ENCODE results near the gene NEU3. TPM values are rescaled to one million over a fixed set of nuclear protein-coding genes. Genes with fewer than 3 reads are reported as not detected.
"Not testable (repeated sequence)": the region's sequence is repeated elsewhere in the genome, so short reads cannot be mapped to it uniquely, and the experiment has no call there.

NEU3 gene
- total and polyA plus RNA-seq, 2 of the 13 experiments (the other 11 are each of a cell fraction or from before 2014, with no cell fraction given), result 6.3 to 15.3 TPM

- H2AFZ ChIP-seq (ENCODE audit: low read length); CTCF ChIA-PET (ENCODE audit: low intra/inter-chr PET ratio, low total read pairs); POLR2A ChIA-PET; H3K4me3 ChIP-seq (replicated peaks in 1 of 3; ENCODE audit: insufficient read depth in 1 of 3, low read depth in 2 of 3, low read length in 3 of 3); intact Hi-C loops (cut with micrococcal nuclease; ENCODE audit: unreplicated experiment); H3K4me1 ChIP-seq (ENCODE audit: insufficient read depth, low read length); BruUV-seq (replicated peaks); H3K4me2 ChIP-seq (ENCODE audit: low read depth, low read length); H3K27me3 ChIP-seq (ENCODE audit: control insufficient read depth in 1 of 2, insufficient read depth in 2 of 2, low read length in 2 of 2); H4K20me1 ChIP-seq (ENCODE audit: insufficient read depth, low read length); H3K27ac ChIP-seq (ENCODE audit: extremely low read length, insufficient read depth, low read length); DNase-seq (ENCODE audit: low spot score); ATAC-seq; H3K79me2 ChIP-seq (ENCODE audit: insufficient read depth, low read length); H3K9me3 ChIP-seq (ENCODE audit: low read length); FAIRE-seq; H3K36me3 ChIP-seq (replicated peaks in 1 of 2; ENCODE audit: control insufficient read depth in 1 of 2, insufficient read depth in 2 of 2, low read length in 2 of 2); in situ Hi-C loops (cut with HindIII; ENCODE audit: extremely low pct_ligation_motif_present, low pct_unique_long_range_greater_than_20kb); H3K9ac ChIP-seq (ENCODE audit: insufficient read depth, low read depth, low read length): not testable (repeated sequence)
- 81% methylated on average over 3 of the region's 3 CpGs for WGBS (ENCODE audit: low lambda C conversion rate)
Observed at GRCh38 chr11:75019200-75019599, 30.5 kb downstream of the NEU3 start.

- H3K36me3 ChIP-seq (replicated peaks in 1 of 2; ENCODE audit: control insufficient read depth in 1 of 2, insufficient read depth in 2 of 2, low read length in 2 of 2); H3K27ac ChIP-seq (ENCODE audit: extremely low read length, insufficient read depth, low read length); H3K79me2 ChIP-seq (ENCODE audit: insufficient read depth, low read length); DNase-seq (ENCODE audit: low spot score); H4K20me1 ChIP-seq (ENCODE audit: insufficient read depth, low read length); H3K9me3 ChIP-seq (ENCODE audit: low read length); H3K4me3 ChIP-seq (replicated peaks in 1 of 3; ENCODE audit: insufficient read depth in 1 of 3, low read depth in 2 of 3, low read length in 3 of 3); intact Hi-C loops (cut with micrococcal nuclease; ENCODE audit: unreplicated experiment); H3K4me1 ChIP-seq (ENCODE audit: insufficient read depth, low read length); BruUV-seq (replicated peaks); H3K4me2 ChIP-seq (ENCODE audit: low read depth, low read length); POLR2A ChIA-PET; CTCF ChIA-PET (ENCODE audit: low intra/inter-chr PET ratio, low total read pairs); ATAC-seq; H3K9ac ChIP-seq (ENCODE audit: insufficient read depth, low read depth, low read length); H2AFZ ChIP-seq (ENCODE audit: low read length); FAIRE-seq; H3K27me3 ChIP-seq (ENCODE audit: control insufficient read depth in 1 of 2, insufficient read depth in 2 of 2, low read length in 2 of 2): not testable (repeated sequence)
- 70% methylated on average over 5 of the region's 5 CpGs for WGBS (ENCODE audit: low lambda C conversion rate)
- in situ Hi-C loops (cut with HindIII; ENCODE audit: extremely low pct_ligation_motif_present, low pct_unique_long_range_greater_than_20kb), result loop anchor here (5.0 kb wide), 2 partner anchors 88 to 227 kb away; no protein-coding TSS in a partner anchor
Observed at GRCh38 chr11:75020328-75020727, 31.6 kb downstream of the NEU3 start.

GRCh38 chr11:75022296-75022695 lies 33.6 kb downstream of the NEU3 start:
- 85% methylated on average over 2 of the region's 3 CpGs for WGBS (ENCODE audit: low lambda C conversion rate)
- TF ChIP-seq CENPX (CRISPR knock-in tag; IDR thresholded peaks at IDR 0.05) (no peak), BATF2 (CRISPR knock-in tag; IDR thresholded peaks at IDR 0.05) (no peak), ZNF292 (CRISPR knock-in tag; IDR thresholded peaks at IDR 0.05; ENCODE audit: borderline replicate concordance, low read depth) (no peak), GPN1 (CRISPR knock-in tag; IDR thresholded peaks at IDR 0.05; ENCODE audit: borderline replicate concordance) (no peak), NFAT5 (CRISPR knock-in tag; IDR thresholded peaks at IDR 0.05) (no peak)

More at GRCh38 chr11:75022296-75022695, 33.6 kb downstream of the NEU3 start:
- no peaks in the 10 kb centered on the region for H3K36me3 ChIP-seq (replicated peaks in 1 of 2; ENCODE audit: control insufficient read depth in 1 of 2, insufficient read depth in 2 of 2, low read length in 2 of 2)
- DNase-seq (ENCODE audit: low spot score) (no peak), FAIRE-seq (no peak), ATAC-seq (no peak)
- H3K4me3 ChIP-seq (replicated peaks in 1 of 3; ENCODE audit: insufficient read depth in 1 of 3, low read depth in 2 of 3, low read length in 3 of 3), result no peak overlapping the region
- H2AFZ ChIP-seq (ENCODE audit: low read length), result no peak overlapping the region
- in situ Hi-C loops (cut with HindIII; ENCODE audit: extremely low pct_ligation_motif_present, low pct_unique_long_range_greater_than_20kb) (loop anchor here (5.0 kb wide), 2 partner anchors 90 to 225 kb away; no protein-coding TSS in a partner anchor), intact Hi-C loops (cut with micrococcal nuclease; ENCODE audit: unreplicated experiment) (no loop called here)
- ChIA-PET POLR2A (interaction anchor here (1.5 kb wide), 1 partner anchor 33 kb away, joined by 4 read pairs; the partner anchor contains the start of gene NEU3), CTCF (ENCODE audit: low intra/inter-chr PET ratio, low total read pairs) (interaction anchor here (1.1 to 4.4 kb wide), 5 partner anchors 10 to 227 kb away, joined by 3 to 62 read pairs (median 10); partner anchors contain the start of gene TPBGL)
- H3K9me3 ChIP-seq (ENCODE audit: low read length), result no peaks in the 10 kb centered on the region
- peaks cover 5% of the 10 kb centered on the region; the same call in 1 of the 2 replicates for H3K4me1 ChIP-seq (ENCODE audit: insufficient read depth, low read length)
- BruUV-seq (replicated peaks), result no TSS peak
- no peaks in the 10 kb centered on the region for H3K79me2 ChIP-seq (ENCODE audit: insufficient read depth, low read length)
- no peak overlapping the region for H3K4me2 ChIP-seq (ENCODE audit: low read depth, low read length)
- H3K9ac ChIP-seq (ENCODE audit: insufficient read depth, low read depth, low read length), result no peak overlapping the region
- H3K27me3 ChIP-seq (ENCODE audit: control insufficient read depth in 1 of 2, insufficient read depth in 2 of 2, low read length in 2 of 2), result peaks cover 0 to 8% of the 10 kb centered on the region in 2 experiments; a peak in 2 of 5 replicates
- no peaks in the 10 kb centered on the region for H4K20me1 ChIP-seq (ENCODE audit: insufficient read depth, low read length)
- no peak overlapping the region for H3K27ac ChIP-seq (ENCODE audit: extremely low read length, insufficient read depth, low read length)
